T-helper 1 cell (primary cell): ENCODE data around the gene GAL.

Experiments used
- DNase-seq, 5 donors: peaks; one replicate each; pipeline ENCODE4 v3.0.0-alpha.2; 2012 to 2020

GAL gene

DNA sequence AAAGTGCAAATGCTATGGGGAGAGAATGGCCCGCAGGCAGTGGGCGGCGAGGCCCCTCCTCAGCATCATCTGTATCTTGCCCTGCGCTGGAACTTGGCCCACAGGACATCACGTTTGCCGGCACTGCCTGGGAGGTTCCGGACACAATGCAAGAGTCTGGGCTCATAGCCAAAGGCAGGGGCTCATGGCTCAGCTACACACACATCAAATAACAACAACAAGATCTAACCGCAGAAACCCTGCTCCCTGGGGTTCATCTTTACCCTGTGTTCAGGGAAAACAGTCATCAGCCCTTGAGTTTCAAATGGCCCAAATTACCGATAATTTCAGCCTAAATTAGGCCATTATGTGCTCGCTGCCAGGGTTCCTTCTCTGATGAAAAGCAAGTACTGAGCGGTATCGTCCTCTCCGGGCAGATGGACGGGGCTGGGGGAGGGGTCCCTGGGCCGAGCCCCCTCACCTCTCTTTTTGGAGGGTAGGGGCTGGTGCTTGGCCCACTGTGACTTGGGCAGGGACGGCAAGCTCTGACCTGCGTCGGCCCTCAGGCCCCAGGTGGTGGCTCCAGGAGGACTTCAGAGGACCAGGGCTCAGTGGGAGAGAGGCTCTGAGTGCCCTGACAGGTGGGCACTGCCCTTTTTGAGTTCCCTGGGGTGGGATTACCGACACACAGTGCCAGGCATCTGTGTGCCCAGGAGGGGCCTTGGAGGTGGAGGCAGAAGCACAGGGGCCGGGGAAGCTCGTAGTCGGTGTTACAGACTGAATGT, 25.0 kb upstream of the GAL start:
- no peak for DNase-seq

DNA sequence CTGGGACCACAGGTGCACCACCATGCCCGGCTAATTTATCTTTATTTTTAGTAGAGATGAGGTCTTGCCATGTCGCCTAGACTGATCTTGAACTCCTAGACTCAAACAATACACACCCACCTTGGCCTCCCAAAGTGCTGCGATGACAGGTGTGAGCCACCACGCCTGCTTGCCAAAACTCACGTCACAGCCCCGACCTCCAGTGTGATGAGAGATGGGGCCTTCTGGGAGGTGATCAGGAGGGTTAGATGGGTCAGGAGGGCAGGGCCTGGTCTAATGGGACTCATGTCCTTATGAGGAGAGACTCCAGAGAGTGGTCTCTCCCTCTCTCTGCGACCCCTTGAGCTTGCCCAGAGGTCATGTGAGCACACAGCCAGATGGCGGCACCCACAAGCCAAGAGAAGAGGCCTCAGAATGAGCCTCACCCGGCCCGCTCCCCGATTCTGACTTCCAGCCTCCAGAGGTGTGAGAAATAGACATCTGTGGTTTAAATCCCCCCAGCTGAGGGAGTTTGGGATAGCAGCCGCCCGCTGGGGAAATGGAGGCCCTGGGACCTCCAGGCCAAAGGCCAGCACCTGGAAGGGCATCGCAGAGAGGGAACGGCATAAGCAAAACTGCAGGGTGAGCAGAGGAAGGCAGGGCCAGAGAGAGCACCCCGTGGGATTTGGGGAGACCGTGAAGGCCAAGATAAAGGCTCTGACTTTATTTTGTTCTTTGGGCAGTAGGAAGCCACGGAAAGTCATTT, 24.1 kb upstream of the GAL start:
- no peak for DNase-seq

DNA sequence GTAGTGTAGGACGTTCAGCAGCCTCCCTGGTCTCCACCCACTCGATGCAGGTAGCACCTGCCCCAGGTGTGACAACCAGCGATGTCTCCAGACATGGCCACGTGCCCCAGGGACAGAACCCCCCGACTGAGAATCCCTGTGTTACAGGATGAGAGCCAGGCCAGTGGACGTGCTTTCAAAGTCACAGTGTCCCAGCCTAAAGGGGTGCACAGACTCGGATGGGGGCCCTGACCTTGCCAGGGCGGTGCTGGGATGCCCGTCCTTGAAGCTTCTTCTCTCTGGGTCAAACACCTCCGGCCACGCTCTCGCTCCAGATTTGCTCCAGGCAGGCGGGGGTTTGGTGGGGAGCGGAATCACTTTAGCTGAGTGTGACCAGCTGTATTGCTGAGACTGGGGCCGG, 23.3 kb upstream of the GAL start:
- no peak for DNase-seq

DNA sequence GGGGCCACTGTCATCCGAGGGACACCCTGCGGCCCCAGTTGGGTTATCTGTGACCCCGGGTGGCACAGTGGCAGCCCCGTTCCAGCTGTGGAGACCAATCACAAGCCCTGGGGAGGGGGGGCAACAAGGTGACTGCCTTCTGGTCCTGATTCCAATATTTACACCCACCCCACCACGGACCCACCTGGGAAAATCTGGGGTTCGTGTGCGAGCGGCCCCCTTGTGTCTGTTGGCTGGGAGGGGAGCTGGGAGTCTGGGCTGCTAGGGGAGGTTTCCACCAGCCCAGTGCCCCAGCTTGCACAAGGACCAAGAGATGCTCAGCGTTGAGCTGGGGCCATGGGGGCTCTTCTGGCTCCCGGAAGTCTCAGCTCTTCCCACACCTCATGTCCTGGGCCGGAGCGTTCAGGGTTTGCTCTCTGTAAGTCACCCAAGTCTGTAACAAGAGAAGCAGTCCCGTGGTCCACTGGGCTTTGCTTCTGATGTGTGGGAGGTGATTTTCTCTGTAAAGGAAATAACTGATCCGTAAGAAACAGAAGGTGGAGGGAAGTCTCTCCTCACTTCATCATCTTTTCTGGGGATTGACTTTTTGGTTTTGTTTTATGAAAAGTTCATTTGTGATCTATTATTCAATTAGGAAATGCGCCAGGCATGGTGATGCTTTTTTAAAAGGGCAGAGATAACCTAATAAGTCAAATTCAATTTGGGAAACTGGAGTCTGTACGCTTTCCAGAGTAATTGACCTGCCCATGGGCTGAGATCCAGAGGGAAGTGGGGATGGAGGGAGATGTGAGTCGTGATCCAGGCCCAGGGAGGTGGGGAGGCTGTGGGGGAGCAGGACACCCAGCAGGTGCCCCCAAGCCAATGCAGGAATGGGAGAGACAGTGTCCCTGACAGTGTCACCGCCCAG, 22.4 kb upstream of the GAL start:
- no peak for DNase-seq

DNA sequence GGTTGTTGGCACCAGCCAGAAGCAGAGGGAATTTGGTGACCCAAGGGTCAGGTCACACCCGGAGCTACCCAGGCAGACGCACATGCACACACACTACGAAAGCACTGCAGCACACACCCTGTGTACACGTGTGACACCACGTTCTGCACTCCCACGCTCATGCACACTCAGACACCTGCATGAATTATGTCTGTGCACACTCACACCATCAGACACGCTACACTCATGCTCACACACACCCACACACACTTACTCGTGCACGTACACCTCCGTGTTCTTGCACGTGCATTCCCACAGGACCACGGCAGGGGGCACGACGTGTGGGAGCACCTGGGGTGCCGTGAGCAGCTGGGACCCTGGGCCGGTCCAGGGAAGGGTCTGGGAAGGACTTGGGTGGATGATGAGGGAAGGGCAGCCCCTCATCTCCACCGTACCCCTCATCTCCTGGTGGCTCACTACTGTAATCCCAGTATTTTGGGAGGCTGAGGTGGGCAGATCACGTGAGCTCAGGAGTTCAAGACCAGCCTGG, 20.8 kb upstream of the GAL start:
- no peak for DNase-seq

DNA sequence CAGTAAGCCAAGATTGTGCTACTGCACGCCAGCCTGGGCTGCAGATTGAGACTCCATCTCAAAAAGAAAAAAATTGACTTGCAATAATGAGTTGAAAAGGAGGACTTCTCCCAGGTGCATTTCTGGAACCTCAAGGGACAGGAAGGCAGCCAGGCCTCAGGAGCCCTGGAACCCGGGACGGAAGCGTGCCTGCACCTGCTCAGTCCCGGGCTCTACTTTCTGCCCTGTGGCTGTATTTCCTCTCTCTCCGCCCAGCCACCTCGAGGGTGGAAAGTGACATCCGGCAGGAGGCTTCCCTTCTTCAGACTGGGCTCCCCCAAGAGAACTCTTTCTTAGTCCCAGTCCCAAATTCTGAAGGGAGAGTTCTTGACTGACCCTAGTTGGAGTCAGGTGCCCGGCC, 20.2 kb upstream of the GAL start:
- no peak for DNase-seq

DNA sequence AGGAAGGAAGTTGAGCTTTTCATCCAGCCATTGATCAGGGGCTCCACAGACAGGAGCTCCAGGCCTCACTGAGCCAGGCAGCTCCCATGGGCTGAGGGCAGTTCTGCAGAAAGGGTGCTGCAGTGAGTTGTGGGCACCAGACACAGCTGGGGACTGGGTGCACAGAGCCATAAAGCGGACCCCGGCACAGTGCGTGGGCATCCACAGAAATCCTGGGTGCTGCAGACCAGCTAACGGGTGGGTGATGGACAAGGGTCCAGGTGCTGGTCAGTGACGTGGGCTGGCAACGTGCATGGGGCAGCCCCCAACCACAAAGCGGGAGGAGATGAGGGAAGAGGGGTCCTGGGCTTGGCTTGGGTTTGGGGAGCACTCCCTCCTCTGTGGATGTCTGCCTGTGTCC, 19.4 kb upstream of the GAL start:
- no peak for DNase-seq

DNA sequence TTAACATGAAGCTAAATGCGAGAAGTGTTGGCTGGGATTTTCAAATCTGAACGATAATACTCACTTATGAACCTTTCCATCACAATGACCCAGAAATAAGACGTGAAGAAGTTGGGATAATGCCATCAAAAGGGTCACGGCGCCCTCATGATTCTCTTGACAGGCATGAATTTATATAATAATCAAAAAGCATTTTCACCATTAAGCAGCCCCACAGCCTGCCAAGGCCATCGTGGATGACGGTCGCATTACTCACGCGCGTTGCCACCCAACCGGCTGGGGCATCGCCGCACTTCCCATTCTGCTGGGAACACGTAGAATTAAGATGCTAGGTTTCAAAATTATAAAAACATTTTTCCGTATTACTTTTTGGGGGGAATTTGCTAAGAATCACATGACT, 18.9 kb upstream of the GAL start:
- DNase-seq, result no peak

DNA sequence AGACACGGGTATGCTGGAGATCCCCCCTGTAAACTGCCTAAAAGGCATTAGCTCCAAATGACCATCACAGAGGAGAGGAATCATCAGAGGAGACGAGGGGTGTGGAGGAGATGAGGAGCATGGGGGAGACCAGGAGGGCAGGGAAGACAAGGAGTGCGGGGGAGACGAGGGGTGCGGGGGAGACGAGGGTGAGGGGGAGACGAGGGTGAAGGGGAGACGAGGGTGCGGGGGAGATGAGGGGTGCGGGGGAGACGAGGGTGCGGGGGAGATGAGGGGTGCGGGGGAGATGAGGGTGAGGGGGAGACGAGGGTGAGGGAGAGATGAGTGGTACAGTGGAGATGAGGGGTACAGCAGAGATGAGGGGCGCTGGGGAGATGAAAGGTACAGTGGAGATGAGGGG, 17.5 kb upstream of the GAL start:
- DNase-seq, result no peak

DNA sequence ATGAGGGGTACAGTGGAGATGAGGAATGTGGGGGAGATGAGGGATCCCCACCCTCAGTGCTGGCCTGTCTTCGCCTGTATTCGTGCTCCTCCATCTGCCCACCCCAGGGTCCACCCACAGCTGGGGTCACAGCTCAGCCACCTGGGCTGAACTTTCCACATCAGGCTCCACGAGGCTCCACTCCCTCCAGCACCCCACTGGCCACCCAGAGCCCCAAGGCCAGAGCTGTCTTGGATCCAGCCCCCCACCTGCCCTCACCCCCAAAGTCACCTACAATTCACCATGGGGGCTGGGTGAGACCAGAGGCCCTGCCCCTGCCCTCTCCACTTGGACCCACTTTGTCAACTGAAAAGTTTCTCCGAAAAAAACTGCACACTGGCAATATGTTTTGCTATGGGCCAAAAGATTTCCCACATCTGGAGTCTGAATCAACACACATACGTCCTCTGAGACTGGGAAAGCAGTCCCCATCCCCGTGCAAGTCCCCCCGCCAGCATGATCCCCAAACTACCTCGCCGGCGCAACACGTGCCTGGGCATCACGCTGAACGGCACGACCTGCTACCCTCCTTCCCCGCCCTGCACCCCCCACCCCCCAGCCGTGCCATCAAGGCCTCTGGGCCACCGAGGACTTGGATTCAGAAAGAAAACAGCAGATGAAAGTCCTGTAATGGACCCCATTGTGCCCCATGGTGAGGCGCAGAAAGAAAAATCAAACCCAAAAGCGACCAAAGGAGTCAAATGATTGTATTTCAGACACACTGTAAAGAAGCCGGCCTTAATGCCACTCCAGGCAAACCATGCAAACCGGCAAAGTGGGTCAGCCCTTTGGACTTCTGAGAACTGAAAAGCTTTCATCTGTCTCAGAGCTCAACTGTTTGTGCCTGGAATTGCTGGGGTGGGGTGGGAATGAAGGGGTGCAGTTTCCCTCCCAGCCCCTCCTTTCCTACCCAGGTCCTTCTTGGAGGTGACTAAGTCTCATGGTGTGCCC, 16.5 kb upstream of the GAL start:
- no peak for DNase-seq

DNA sequence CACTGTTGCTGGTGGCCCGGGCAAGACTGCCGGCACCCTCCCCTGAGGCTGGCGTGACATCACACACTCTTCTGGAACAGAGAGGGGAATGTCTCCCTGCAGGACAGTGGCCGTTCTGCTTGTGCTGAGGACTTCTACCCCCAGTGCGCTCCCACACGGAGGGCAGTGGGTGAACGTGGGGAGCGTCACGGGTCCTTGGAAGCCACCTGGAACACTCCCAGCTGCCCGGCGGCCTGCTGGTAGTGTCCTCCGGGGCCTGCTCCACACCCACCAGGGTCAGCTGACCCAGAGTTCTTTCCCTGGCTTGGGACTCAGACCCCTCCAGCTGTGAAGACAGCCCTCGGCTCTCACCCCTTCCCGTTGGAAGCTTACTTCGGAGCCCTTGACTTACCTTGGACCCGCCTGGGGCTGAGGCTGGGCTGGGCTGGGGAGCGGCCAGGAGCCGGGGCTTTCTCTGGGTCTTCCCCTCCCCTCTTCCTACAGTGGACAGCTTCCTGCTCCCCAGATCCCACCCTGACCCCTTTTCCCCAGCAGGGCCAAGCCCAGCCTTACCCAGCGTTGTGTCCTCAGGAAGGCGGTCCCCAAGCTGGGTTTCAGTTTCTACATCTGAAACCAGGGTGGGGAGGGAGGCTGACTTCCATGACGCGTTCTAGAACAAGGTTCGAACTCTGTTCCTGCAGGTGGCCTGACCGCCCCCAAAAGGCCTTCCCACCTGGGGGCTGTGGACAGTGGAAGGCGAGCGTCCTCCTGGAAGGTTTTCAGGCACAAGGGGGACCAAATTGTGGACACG, 14.8 kb upstream of the GAL start:
- no peak for DNase-seq

DNA sequence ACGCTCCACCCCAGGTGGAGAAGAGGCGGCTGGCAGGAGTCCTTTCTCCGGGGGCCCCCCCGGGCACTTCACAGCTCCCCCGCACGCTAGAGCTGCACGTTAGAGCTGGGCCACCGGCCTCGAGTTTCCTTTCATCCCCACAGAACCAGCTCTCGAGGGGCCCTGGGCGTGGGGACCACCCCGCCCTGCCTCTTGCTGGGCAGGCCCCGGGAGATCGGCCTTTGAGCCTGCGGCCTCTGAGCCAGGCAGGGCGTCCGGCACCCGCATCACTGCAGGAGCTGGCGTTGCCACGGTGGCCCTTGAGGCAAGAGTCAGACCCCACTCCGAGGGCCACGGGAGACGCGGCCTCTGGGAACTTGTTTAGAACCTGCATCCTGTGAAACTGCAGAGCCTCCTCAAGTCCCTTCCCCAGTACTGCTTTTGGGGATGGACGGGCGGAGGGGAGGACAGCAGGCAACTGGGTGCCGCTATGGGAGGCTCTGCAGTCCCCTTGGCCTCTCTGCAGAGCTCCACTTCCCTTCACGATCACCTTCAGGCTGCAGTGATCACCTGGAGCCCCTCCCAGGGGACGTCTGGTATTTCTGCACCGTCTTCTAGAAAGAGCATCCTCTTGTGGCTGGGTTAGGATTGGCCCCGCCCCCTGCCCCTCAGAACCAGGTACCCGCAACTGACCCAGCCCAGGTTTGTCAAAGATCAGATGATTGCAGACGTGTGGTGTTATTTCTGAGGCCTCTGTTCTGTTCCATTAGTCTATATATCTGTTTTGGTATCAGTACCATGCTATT, 13.9 kb upstream of the GAL start:
- DNase-seq, result no peak

DNA sequence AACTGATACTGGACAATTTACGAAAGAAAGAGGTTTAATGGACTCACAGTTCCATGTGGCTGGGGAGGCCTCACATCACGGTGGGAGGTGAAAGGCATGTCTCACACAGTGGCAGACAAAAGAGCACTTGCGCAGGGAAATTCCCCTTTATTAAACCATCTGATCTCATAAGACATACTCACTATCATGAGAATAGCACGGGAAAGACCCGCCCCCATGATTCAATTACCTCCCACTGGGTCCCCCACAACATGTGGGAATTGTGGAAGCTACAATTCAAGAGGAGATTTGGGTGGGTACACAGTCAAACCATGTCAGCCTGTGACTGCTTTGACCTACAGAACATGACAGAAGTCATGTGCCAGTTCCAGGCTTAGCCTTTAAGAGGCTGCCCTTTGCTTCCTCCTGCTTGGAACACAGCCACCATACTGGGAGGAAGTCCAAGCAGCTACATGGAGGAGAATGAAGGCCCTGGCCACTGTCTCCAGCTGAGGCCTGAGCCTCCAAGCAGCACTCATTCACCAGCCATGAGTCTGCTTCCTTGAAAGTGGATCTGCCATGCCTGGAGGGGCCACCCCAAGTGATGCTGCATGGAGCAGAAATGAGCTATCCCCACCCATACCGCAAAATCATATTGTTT, 10.9 kb upstream of the GAL start:
- DNase-seq, result no peak

DNA sequence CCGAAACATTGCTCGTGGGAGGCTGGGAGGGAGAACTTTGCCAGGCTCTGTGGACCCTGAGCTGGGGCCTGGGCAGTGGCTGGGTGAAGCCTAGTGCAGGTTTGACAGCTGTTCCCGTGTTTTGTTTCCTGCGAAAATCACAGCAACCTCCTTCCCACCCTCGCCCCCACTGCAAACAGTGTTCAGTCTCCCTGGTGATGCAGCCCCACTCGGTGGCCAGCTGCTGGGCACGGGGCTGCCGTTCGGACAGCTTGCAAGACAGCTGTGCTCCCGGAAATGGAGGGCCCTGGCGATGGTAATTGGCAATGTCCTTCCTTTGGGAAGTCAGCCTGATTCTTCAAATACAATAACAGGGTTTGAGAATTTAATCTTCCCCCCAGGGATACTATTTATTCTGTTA, 10.4 kb upstream of the GAL start:
- DNase-seq, result no peak

DNA sequence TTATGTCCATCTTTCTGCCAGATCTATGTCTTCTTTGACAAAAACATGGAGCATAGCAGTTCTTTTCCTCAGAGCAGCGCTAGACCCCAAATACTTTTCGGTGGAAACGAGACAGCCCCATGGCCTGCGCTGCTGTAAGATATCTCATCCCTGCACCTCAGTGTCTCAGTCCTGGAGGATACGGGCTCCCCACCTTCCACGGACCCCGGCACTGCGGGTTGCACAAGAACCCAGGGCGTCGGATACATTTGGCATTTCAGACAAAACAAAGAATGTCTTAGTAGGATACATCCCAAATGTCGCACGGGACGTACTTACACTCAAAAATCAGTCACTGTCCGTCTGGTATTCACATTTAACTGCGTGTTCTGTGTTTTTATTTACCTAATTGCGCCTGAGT, 9.9 kb upstream of the GAL start:
- no peak for DNase-seq

DNA sequence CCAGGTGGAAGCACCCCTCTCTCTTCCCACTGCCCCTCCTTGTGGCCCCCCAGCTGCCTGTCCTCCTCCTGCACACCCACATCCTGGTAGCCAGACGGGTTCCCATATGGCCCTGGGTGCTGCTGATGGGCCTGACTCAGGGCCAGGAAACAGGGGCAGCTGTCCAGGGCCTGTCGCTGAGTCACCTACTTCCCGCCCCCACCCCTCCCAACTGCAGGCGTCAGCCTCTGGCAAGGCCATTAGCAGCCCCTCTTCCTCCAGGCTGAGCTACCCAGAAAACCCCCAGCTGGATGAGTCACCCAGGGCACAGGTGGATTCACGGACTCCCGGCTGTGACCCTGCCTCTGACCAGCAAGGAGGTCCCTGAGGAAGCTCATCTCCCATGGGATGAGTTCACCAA, 6.9 kb upstream of the GAL start:
- DNase-seq, result no peak

DNA sequence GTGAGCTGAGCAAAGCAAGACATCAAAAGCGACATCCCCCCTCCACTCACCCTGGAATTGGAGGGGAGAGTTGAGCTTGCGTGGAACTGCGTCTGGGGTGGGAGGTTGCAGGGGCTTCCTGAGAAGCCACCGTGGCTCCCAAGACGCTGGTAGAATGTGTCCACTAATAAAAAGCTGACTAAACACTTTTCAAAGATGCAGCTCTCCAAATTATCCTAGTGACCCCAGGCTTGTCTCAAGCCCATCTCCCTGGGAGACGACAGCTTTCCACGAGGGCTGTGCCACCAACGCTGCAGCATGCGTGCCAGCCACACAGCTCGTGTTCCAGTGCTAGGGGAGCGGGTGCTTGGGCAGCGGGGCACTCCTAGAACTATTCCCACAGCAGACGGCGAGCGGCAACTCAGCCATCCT, 6.3 kb upstream of the GAL start:
- no peak for DNase-seq

DNA sequence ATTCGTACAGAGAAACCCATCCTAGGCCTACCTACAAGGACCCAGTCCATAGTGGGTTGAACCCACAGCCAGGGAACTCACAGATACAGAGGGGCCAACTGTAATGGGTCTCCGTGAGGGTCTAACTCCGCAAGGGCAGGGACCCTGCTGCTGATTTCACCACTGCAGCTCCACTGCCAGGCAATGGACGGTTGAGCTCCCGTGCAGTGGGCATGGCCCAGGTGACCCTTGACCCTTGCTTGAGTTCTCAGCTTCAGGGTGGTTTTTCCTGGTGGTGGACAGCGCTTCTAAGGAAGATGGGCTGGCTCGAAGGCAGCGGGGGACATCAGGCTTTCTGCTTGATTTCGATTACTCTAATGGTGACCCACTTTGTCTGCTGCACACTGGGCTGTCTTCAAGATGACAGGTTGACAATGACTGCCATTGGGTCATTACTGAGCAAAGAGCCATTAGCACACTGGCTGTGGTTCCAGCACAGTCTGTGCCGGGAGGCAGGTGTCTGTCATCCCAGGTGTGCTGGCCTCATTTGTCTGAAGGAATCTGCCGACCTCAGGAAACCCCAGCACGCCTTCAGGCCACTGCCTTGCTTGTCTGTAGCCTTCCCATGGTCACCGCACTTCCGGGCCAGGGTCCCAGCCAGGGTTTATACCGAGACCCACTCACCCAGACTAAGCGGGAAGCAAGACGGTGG, 3.7 kb upstream of the GAL start:
- DNase-seq, result no peak

DNA sequence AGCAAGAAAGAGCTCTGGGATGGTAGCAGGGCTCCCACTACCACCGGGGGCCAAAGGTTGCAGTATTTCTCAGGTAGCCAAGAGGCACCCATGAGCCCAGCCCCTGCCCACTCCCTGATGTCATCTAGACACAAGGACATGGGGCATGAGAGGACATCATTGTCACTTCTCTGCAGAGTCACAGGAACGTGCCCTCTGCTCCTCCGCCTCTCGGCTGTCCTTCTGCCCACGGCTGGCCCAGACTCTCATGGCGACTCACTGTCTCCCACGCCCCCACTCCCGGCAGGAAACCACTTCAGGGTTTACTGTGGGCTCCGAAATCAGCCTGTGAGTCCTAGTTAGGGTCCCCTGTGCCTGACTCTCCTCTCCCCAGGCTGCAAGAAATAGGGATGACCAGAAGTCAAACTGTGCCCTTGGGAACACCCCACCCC, 1.8 kb upstream of the GAL start:
- DNase-seq, result no peak
